GM12873 (cell line): Measurements from ENCODE around the gene SSU72.

Experiments
- TF ChIP-seq, protein P1 (sequence below): IDR thresholded peaks from 2 replicates; pipeline ENCODE4 v1.5.1; 2012; ENCODE audit warnings: low read depth, mild to moderate bottlenecking, moderate library complexity, low read length, control low read depth; ENCODE audit not compliant: insufficient read depth; ENCODE audit errors: missing control alignments

SSU72 gene

DNA sequence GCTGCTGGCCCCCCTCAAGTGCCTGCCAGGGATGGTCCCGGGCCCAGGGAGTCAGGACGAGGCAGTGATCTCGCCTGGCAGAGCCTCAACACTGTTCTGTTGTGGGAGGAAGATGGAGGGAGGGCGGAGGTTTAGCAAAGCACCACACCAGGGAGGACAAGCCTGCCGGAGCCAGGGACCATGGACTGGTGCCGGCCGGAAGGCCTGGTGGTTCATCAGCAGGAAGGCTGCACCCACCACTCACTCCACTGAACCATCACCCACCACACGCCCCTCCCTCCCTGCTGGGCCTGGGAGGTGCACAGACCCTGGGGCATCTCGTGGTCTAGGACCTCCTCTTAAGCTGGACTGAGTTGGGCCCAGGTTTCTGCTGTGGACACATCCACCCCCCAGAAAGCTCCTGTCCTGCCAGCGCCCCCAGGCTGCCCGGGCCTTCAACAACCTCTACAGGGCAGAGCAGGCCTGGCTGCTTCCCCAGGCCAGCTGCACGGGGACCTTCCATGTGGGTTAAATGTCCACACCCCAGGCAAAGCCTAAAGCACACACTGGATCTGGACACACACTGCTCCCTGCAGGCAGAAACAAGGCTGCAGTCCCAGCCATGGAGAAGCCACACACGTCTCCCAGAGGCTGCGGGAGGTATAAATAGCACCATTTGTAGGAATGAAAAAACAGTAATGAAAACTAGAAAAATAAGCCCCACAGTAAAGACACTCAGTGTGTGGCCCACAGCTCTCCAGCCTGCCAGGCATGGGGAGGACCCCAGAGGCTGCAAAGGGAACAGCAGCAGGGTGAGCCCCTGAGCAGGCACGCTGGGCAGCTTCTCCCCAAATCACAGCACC, 23.9 kb downstream of the SSU72 start:
- TF ChIP-seq, protein P1, sequence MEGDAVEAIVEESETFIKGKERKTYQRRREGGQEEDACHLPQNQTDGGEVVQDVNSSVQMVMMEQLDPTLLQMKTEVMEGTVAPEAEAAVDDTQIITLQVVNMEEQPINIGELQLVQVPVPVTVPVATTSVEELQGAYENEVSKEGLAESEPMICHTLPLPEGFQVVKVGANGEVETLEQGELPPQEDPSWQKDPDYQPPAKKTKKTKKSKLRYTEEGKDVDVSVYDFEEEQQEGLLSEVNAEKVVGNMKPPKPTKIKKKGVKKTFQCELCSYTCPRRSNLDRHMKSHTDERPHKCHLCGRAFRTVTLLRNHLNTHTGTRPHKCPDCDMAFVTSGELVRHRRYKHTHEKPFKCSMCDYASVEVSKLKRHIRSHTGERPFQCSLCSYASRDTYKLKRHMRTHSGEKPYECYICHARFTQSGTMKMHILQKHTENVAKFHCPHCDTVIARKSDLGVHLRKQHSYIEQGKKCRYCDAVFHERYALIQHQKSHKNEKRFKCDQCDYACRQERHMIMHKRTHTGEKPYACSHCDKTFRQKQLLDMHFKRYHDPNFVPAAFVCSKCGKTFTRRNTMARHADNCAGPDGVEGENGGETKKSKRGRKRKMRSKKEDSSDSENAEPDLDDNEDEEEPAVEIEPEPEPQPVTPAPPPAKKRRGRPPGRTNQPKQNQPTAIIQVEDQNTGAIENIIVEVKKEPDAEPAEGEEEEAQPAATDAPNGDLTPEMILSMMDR: peak; percentile 40

DNA sequence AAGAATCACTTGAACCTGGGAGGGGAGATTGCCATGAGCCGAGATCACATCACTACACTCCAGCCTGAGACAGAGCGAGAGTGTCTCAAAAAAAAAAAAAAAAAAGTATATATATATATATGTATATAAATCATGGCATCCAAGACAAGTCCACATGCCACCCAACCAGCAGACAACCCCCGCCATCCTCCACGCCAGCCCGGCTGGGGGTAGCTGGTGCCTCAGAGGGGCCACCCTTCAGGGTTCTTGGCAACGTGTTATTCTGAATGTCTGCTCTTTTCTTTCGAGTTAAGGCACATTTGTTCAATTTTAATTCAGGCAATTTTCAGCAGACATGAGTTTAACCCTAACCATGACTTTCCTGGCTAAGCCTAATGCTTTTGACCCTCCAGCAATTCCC, 24.6 kb downstream of the SSU72 start:
- TF ChIP-seq, protein P1: no peak

DNA sequence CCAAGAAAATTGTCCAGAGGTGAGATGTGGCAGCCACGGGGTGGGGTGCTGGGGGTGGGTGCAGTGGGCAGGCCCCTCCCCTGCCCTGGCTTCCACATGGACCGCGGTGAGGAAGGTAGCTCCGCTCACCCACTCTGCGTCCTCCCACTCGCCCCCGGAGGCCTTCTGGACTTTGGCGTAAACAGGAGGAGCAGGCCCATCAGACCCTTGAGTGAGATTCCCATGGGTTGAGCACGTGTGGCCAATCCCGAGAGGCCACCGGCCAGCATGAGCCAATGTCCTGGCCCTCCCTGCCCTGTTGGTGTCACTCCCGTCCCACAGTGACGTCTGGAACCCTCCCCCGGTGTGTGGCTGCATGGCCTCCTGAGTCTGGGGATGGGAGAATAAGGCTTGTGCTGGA, 26.1 kb downstream of the SSU72 start:
- TF ChIP-seq, protein P1: no peak

DNA sequence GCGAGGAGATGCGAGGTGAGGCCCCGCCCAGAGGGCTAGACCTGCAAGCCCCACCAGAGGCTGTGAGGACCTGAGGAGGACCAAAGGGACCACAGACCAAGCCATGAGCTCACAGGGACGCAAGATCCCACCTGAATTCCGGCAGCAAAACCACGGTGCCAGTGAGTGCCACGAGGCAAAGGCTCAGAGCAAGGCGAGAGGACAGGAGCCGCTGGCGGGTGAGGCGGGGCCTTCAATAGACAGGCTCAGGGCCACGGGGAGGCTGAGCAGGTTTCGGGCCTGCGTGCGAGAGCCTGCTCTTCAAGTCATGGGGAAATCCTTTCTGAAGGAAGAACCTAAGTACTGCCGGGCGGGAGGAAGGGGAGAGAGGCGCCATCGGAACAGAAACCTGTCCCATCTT, 27.2 kb downstream of the SSU72 start:
- TF ChIP-seq, protein P1: no peak

DNA sequence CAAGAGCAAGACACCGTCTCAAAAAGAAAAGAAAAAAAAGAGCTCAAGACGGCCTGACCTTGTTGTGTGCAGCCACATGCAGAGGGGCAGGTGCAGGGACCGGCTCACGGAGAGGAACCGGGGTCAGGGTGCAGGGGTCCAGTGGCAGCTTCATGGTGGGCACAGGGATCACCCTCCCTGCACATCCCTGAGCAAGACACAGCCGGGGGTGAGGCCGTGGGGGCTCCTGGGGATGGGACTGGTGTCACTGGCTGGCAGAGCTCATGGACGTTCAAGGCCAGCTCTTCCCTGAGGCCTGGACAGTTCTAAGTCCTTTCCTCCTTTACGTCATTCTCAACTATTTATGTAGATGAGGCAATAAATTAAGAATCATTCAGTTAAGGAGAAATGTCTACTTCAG, 27.7 kb downstream of the SSU72 start:
- TF ChIP-seq, protein P1: no peak

DNA sequence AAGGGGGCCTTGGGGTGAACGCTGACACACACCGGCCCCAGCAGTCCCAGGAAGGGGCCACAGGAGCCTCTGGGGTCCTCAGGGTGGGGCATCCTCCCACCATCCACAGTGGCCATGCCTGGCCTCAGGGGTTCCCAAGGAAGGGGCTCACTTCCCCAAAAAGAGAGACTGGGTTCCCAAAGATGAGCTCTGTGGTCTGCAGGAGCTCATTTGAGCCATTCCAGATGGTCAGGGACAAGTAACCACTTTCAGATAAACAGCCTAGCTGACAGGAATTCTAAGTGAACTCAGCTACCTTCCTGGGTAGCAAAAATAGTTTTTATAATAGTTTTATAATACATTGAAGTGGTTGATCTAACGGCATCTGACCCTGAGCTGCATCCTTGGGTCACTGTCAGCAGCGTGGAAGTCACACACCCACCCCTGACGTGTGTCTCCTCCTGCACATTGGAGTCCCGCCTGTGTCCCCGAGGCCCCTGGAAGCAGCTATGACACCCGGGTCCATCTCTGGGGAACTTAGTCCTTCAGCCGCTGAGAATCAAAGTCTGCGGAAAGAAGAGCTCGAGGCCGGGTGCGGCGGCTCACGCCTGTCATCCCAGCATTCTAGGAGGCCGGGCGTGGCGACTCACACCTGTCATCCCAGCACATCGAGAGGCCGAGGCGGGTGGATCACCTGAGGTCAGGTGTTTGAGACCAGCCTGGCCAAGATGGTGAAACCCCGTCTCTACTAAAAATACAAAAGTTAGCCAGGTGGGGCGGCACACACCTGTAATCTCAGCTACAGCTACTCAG, 28.5 kb downstream of the SSU72 start:
- TF ChIP-seq, protein P1: no peak

DNA sequence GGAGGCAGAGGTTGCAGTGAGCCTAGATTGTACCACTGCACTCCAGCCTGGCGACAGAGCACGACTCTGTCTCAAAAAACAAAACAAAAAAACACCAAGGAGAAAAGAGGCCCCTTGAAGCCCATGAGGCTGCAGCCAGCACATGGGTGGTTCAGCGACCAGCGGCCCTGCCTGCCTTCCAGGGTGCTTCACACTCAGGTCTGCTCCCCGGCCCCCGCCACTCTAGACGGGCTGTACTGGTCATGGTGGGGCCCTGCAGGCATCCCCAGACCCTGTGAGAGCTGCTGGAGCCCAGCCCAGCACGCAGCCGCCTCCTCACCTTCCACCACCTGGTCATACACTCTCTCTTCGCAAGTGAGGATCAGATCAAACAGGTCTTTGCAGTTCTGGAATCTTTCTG, 30.1 kb downstream of the SSU72 start:
- TF ChIP-seq, protein P1: no peak
